Omental fat pad (tissue), 4 donors: ENCODE results near the gene SPECC1. TPM values are rescaled to one million over a fixed set of nuclear protein-coding genes. Genes with fewer than 3 reads are reported as not detected.

Experiments
- ATAC-seq: fragments of 150-250 bp; one replicate; pipeline ENCODE4 v1.9.1; 2016; ENCODE audit warnings: mild to moderate bottlenecking, moderate library complexity; ENCODE audit not compliant: low FRiP score
- DNase-seq: peaks from one replicate; pipeline ENCODE4 v3.0.0-alpha.2; 2019; ENCODE audit warnings: low spot score
- total RNA-seq, 4 donors: library from RNA; depleted of rRNA; stranded (reverse); fragments of >200 nt; gene quantifications; one replicate each; pipeline ENCODE4 v1.1.0, GENCODE V29; 2016
- TF ChIP-seq, protein P1 (sequence below), 3 donors: fragments of 450-650 bp; IDR thresholded peaks; one replicate each; pipeline ENCODE4 v1.5.1; 2016 to 2017; ENCODE audit warnings: antibody characterized with exemption in 3 of 3, mild to moderate bottlenecking in 3 of 3, moderate library complexity in 2 of 3

The SPECC1 gene
- total RNA-seq, 4 donors from 2014 or later: 34.2 to 114 (median 53.1) TPM

DNA sequence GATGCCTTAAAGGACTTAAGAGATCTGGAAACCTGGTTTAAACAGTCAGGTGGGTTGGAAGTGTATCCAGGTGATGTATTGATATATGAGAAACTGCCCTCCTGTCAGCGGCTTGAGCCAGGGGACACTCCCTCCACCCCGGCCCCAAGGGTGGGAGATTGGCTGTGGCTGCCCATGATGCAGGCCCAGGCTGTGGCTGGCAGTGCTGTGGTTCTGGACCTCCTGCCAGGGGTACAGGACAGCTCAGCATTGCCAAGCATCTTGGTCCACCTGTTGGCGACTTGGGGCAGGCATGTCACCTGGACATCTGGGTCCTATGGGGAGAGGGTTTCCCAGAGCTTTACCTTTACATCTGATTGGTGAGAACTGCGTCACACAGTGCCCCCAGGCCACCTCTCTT lies 201.0 kb downstream of the SPECC1 start:
- no peak for DNase-seq
- no peak for ATAC-seq
- TF ChIP-seq, protein P1, sequence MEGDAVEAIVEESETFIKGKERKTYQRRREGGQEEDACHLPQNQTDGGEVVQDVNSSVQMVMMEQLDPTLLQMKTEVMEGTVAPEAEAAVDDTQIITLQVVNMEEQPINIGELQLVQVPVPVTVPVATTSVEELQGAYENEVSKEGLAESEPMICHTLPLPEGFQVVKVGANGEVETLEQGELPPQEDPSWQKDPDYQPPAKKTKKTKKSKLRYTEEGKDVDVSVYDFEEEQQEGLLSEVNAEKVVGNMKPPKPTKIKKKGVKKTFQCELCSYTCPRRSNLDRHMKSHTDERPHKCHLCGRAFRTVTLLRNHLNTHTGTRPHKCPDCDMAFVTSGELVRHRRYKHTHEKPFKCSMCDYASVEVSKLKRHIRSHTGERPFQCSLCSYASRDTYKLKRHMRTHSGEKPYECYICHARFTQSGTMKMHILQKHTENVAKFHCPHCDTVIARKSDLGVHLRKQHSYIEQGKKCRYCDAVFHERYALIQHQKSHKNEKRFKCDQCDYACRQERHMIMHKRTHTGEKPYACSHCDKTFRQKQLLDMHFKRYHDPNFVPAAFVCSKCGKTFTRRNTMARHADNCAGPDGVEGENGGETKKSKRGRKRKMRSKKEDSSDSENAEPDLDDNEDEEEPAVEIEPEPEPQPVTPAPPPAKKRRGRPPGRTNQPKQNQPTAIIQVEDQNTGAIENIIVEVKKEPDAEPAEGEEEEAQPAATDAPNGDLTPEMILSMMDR (IDR thresholded peaks at IDR 0.05): no peak

GRCh38 chr17:20210614-20211013 lies 201.5 kb downstream of the SPECC1 start:
- TF ChIP-seq, protein P1 (IDR thresholded peaks at IDR 0.05): no peak
- DNase-seq: no peak
- no peak for ATAC-seq

- ATAC-seq (no peak), DNase-seq (no peak)
- TF ChIP-seq, protein P1 (IDR thresholded peaks at IDR 0.05): no peak
Observed at GRCh38 chr17:20211246-20211645, 202.1 kb downstream of the SPECC1 start.

- no peak for DNase-seq
- no peak for ATAC-seq
- TF ChIP-seq, protein P1 (IDR thresholded peaks at IDR 0.05): no peak
Observed at GRCh38 chr17:20213449-20213848, 204.3 kb downstream of the SPECC1 start.

GRCh38 chr17:20214794-20215193 lies 205.6 kb downstream of the SPECC1 start:
- no peak for DNase-seq
- TF ChIP-seq, protein P1 (IDR thresholded peaks at IDR 0.05): no peak
- ATAC-seq: no peak

DNA sequence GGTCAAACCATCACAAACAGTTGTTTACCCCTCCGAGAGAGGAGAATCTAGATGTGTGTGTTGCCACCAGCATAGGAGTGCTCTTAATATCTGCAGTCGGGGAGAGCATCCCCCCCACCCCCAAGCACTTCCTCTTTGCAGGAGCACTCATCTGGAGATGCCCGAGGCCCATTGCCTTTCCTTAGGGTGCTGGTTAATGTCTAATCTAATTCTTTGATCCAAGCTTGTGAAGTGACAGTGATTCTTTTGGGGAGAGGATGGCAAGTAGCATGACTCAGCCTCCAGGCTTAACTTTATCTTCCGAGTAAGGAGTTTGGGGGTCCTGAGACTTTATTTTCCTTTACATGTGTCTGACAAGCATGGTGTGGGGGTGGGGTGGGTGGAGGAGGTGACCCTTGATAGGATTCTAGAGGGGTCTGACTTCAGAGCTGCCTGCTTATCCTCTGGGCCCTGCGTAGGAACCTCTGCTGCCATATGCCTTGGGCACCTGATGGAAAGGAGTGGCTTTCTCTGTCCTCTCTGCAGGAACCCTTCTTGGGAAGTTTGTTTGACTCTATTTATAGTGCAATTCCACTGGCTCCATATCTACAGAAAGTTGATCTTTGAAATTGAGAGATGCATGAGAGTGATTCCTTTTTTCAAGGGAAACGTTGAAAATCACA lies 207.1 kb downstream of the SPECC1 start:
- ATAC-seq: no peak
- no peak for DNase-seq
- TF ChIP-seq, protein P1 (IDR thresholded peaks at IDR 0.05): no peak

DNA sequence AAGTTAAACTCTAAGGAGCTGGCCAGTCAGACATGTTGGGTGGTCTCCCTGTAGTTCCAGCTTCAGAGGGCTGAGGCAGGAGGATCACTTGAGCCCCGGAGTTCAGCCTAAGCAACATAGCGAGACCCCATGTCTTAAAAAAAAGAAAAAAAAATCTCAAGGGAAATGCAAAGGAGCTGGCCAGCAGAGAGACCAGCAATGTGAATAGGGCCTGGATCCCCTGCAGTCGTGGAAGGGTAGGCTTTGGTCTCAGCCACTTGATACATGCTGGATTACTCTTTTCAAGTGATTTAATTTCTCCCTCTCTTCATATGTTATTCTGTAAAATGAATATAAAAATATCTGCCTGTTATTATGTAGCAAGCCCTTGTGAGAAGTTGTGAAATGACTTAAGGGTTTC lies 207.7 kb downstream of the SPECC1 start:
- ATAC-seq: no peak
- DNase-seq: no peak
- TF ChIP-seq, protein P1 (IDR thresholded peaks at IDR 0.05): no peak
